Activated B cell treated with CpG ODN at 0.5 μM for 24 hours (primary cell): ENCODE data around the gene AP4B1. TPM values are rescaled to one million over a fixed set of nuclear protein-coding genes. Genes with fewer than 3 reads are reported as not detected.

ENCODE experiments used
- ATAC-seq: fragments of 200-7000 bp; cut with Tn5 transposase; one replicate; pipeline ENCODE4 v1.10.0; 2021; ENCODE audit warnings: low read depth, mild to moderate bottlenecking, moderate library complexity
- CTCF ChIA-PET: fragments of 350-600 bp; sonication (Branson Sonifier 250); formaldehyde crosslinking; loops from one replicate; lab custom pipeline; 2021; ENCODE audit warnings: antibody characterized with exemption; lab: Charles Lee
- POLR2A ChIA-PET: fragments of 350-600 bp; sonication (Branson Sonifier 250); formaldehyde crosslinking; loops from one replicate; lab custom pipeline; 2021; ENCODE audit warnings: antibody characterized with exemption; lab: Charles Lee
- DNase-seq: peaks from one replicate; pipeline ENCODE4 v3.0.0; 2022
- H3K27ac Mint-ChIP-seq: one replicate; pipeline ENCODE4 v1.8.0; 2020; ENCODE audit warnings: mixed read lengths
- H3K27me3 Mint-ChIP-seq: one replicate; pipeline ENCODE4 v1.8.0; 2021; ENCODE audit warnings: mixed read lengths
- H3K36me3 Mint-ChIP-seq: one replicate; pipeline ENCODE4 v1.8.0; 2021; ENCODE audit warnings: low read depth, mixed read lengths
- H3K4me1 Mint-ChIP-seq: one replicate; pipeline ENCODE4 v1.8.0; 2021; ENCODE audit warnings: mixed read lengths
- H3K4me3 Mint-ChIP-seq: one replicate; pipeline ENCODE4 v1.8.0; 2020; ENCODE audit warnings: mild to moderate bottlenecking, mixed read lengths
- H3K9me3 Mint-ChIP-seq: one replicate; pipeline ENCODE4 v1.8.0; 2020; ENCODE audit warnings: mixed read lengths
- CTCF ChIP-seq: fragments of 200-600 bp; IDR thresholded peaks from one replicate; pipeline ENCODE4 v1.8.0; 2022; ENCODE audit warnings: antibody characterized with exemption, mild to moderate bottlenecking
- intact Hi-C: fragments of 100-400 bp; cut with micrococcal nuclease; formaldehyde crosslinking; loops from one replicate; pipeline ENCODE4 v1.15.1; 2024
- total RNA-seq: library from RNA; stranded (reverse); gene quantifications from 2 replicates; pipeline ENCODE4 v1.2.3, GENCODE V29; 2022

The AP4B1 gene
- total RNA-seq, 1 donor from 2014 or later, result 69.9 TPM

DNA sequence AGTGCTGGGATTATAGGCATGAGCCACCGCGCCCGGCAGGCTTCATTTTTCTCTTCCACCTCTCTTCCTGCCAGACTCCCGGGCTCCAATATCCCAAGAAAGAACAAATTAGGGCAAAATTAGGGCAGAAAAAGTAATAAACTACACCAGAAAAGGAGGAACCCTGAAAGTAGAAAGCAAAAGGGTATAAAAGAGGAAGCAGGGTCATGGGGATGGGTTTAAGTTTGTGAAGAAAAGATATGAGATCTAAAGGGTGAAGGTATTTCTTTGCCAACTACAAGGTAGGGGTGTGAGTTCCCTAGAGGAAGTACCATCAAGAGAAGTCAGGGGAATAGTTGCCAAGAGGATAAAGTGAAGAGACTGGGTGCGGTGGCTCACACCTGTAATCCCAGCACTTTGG is 43.0 kb downstream of the AP4B1 start:
- Mint-ChIP-seq H3K27me3 (no peaks in the 10 kb centered on the region), H3K36me3 (peaks cover 22% of the 10 kb centered on the region), H3K9me3 (no peaks in the 10 kb centered on the region), H3K27ac (peak overlapping the region; percentile 95), H3K4me1 (peaks cover 62% of the 10 kb centered on the region), H3K4me3 (peak overlapping the region; percentile 56)
- no peak for DNase-seq
- TF ChIP-seq CTCF, result no peak
- POLR2A ChIA-PET, result interaction anchor here (0.9 to 1.5 kb wide), 3 partner anchors 10 to 49 kb away, joined by 3 read pairs; partner anchors contain the start of genes AP4B1, DCLRE1B and RSBN1
- no peak for ATAC-seq
- intact Hi-C loops, result no loop called here
- CTCF ChIA-PET, result interaction anchor here (1.3 kb wide), 1 partner anchor 43 kb away, joined by 4 read pairs; the partner anchor contains the start of gene AP4B1

DNA sequence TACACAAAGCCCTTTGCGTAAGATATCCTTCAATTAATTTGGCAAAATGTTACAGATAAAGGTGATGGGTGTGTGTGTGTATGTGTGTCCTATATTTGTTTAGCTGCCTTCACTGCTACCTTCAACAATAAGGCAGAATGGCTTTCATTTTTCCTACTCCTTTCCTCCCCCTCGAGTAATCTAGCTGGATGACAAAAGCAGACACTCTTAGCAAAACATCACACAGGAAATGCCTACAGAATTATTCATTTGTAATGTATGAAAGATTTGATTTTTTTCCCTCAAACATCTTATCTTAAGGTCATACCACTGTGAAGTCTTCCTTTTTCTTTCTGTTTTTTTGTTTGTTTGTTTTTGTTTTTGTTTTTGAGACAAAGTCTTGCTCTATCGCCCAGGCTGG is 43.7 kb downstream of the AP4B1 start:
- Mint-ChIP-seq H3K27me3 (no peaks in the 10 kb centered on the region), H3K9me3 (no peaks in the 10 kb centered on the region), H3K4me1 (peaks cover 66% of the 10 kb centered on the region), H3K27ac (peak overlapping the region; percentile 95), H3K4me3 (peak overlapping the region; percentile 30), H3K36me3 (peaks cover 28% of the 10 kb centered on the region)
- no peak for TF ChIP-seq CTCF
- ChIA-PET POLR2A (interaction anchor here (2.8 to 4.8 kb wide), 3 partner anchors 9 to 69 kb away, joined by 27 to 36 read pairs (median 35); partner anchors contain the start of genes AP4B1, DCLRE1B and HIPK1), CTCF (interaction anchor here (1.1 to 3.9 kb wide), 4 partner anchors 9 to 70 kb away, joined by 4 to 20 read pairs (median 6); partner anchors contain the start of gene AP4B1)
- intact Hi-C loops, result no loop called here
- DNase-seq (no peak), ATAC-seq (no peak)

DNA sequence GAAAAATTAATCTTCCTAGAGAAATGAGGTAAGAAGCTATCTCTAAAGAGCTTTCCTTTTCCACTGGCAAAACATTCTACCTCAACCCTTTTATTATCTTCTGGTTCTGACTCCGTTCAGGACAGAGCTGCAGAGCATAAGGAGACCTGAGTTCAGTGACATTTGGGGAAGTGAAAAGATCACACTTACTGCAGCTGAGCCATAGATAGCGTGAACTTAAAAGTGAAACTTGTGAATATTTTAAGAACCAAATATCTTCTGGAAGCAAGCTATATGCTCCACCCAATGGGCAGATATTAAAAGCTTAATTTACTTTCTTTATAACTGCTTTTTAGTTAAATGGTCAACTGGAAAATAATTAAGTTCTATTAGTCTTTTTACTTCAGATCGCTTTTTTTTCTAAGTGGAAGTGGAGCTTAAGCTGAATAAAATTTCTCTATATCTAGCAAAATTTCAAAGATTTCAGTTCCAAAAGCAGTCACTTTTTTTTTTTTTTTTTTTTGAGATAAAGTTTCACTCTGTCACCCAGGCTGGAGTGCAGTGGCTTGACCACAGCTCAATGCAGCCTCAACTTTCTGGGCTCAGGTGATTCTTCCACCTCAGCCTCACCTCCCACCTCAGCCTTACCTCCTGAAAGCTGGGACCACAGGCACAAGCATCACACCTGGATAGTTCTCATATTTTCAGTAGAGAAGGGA is 45.0 kb downstream of the AP4B1 start:
- ChIA-PET POLR2A (interaction anchor here (0.6 to 4.8 kb wide), 11 partner anchors 10 to 755 kb away, joined by 3 to 36 read pairs (median 8); partner anchors contain the start of genes AP4B1, DCLRE1B, HIPK1 and PHTF1), CTCF (interaction anchor here (0.6 to 3.9 kb wide), 10 partner anchors 8 to 92 kb away, joined by 3 to 20 read pairs (median 5); partner anchors contain the start of genes AP4B1 and DCLRE1B)
- Mint-ChIP-seq H3K27ac (peak overlapping the region; percentile 95), H3K27me3 (no peaks in the 10 kb centered on the region), H3K4me3 (peak overlapping the region; percentile 51), H3K36me3 (peaks cover 31% of the 10 kb centered on the region), H3K4me1 (peaks cover 66% of the 10 kb centered on the region), H3K9me3 (no peaks in the 10 kb centered on the region)
- peak; percentile 84 for ATAC-seq
- intact Hi-C loops, result loop anchor here (2.0 kb wide), 2 partner anchors 15 to 25 kb away; no protein-coding TSS in a partner anchor
- no peak for TF ChIP-seq CTCF
- DNase-seq, result no peak

GRCh38 chr1:113858982-113859381 is 45.6 kb downstream of the AP4B1 start:
- TF ChIP-seq CTCF, result no peak
- no peaks in the 10 kb centered on the region for H3K27me3 Mint-ChIP-seq
- CTCF ChIA-PET, result interaction anchor here (0.6 to 3.9 kb wide), 9 partner anchors 8 to 93 kb away, joined by 3 to 20 read pairs (median 5); partner anchors contain the start of genes AP4B1 and DCLRE1B
- POLR2A ChIA-PET, result interaction anchor here (0.6 to 4.8 kb wide), 10 partner anchors 11 to 465 kb away, joined by 3 to 36 read pairs (median 9); partner anchors contain the start of genes AP4B1, DCLRE1B, HIPK1 and PHTF1
- ATAC-seq (no peak), DNase-seq (no peak)
- H3K36me3 Mint-ChIP-seq, result peaks cover 35% of the 10 kb centered on the region
- H3K27ac Mint-ChIP-seq, result peak overlapping the region; percentile 95
- peak overlapping the region; percentile 51 for H3K4me3 Mint-ChIP-seq
- peaks cover 66% of the 10 kb centered on the region for H3K4me1 Mint-ChIP-seq
- H3K9me3 Mint-ChIP-seq, result no peaks in the 10 kb centered on the region
- intact Hi-C loops, result loop anchor here (1.0 to 2.0 kb wide), 6 partner anchors 12 to 70 kb away; partner anchors contain the start of genes DCLRE1B, HIPK1, PTPN22 and RSBN1
